Smooth muscle cell (in vitro differentiated cells): ENCODE measurements around the gene FUT7. TPM values are rescaled to one million over a fixed set of nuclear protein-coding genes. Genes with fewer than 3 reads are reported as not detected.

Source experiments
- DNase-seq: peaks from one replicate; lab custom pipeline; 2025; ENCODE audit not compliant: unreplicated experiment; lab: John Stamatoyannopoulos, UW
- H2AFZ ChIP-seq: fragments of 200-600 bp; sonication (generic); 2 replicates; pipeline ENCODE4 v1.6.0; 2016; ENCODE audit warnings: antibody characterized with exemption, low read depth, mild to moderate bottlenecking
- H3F3A ChIP-seq: fragments of 200-600 bp; sonication (generic); 2 replicates; pipeline ENCODE4 v1.6.0; 2017; ENCODE audit warnings: antibody characterized with exemption, low read depth
- H3K27ac ChIP-seq: fragments of 200-600 bp; sonication (generic); 2 replicates; pipeline ENCODE4 v1.5.1; 2016; ENCODE audit warnings: low read depth, mild to moderate bottlenecking
- H3K27me3 ChIP-seq: fragments of 200-600 bp; sonication (generic); 2 replicates; pipeline ENCODE4 v1.6.1; 2016; ENCODE audit warnings: low read depth, mild to moderate bottlenecking
- H3K36me3 ChIP-seq: fragments of 200-600 bp; sonication (generic); 2 replicates; pipeline ENCODE4 v1.5.1; 2016; ENCODE audit warnings: low read depth
- H3K4me1 ChIP-seq: fragments of 200-600 bp; sonication (generic); 2 replicates; pipeline ENCODE4 v1.5.1; 2016; ENCODE audit warnings: low read depth
- H3K4me2 ChIP-seq: fragments of 200-600 bp; sonication (generic); 2 replicates; pipeline ENCODE4 v1.6.0; 2016; ENCODE audit warnings: mild to moderate bottlenecking
- H3K4me3 ChIP-seq: fragments of 200-600 bp; sonication (generic); 2 replicates; pipeline ENCODE4 v1.5.1; 2016; ENCODE audit warnings: mild to moderate bottlenecking
- H3K79me2 ChIP-seq: fragments of 200-600 bp; sonication (generic); 2 replicates; pipeline ENCODE4 v1.6.0; 2016; ENCODE audit warnings: low read depth, mild to moderate bottlenecking
- H3K9ac ChIP-seq: fragments of 200-600 bp; sonication (generic); 2 replicates; pipeline ENCODE4 v1.6.0; 2016; ENCODE audit warnings: low read depth
- H3K9me3 ChIP-seq: fragments of 200-600 bp; sonication (generic); replicated peaks from 2 replicates; pipeline ENCODE4 v1.5.1; 2016; ENCODE audit warnings: low read depth
- H4K20me1 ChIP-seq: fragments of 200-600 bp; sonication (generic); 2 replicates; pipeline ENCODE4 v1.6.0; 2016; ENCODE audit warnings: low read depth
- CTCF ChIP-seq: fragments of 200-600 bp; sonication (generic); IDR thresholded peaks from 2 replicates; pipeline ENCODE4 v1.5.1; 2017; ENCODE audit warnings: borderline replicate concordance, mild to moderate bottlenecking, antibody characterized with exemption; ENCODE audit not compliant: insufficient read depth, poor library complexity, severe bottlenecking
- WGBS: methylation state at CpG from one replicate; pipeline ENCODE4 v1.1.7; 2016; ENCODE audit warnings: low lambda C conversion rate; 5-methylcytosine and 5-hydroxymethylcytosine counted together
- polyA plus RNA-seq: library from polyadenylated mRNA; unstranded; fragments of >200 nt; fragmentation: Nextera tagmentation; extraction: Ambion mirVana; gene quantifications from 2 replicates; pipeline ENCODE4 v1.2.1, GENCODE V29; 2016
- total RNA-seq: library from RNA; depleted of rRNA; stranded (reverse); fragments of >200 nt; gene quantifications from 2 replicates; pipeline ENCODE4 v1.2.3, GENCODE V29; 2014

FUT7 gene
- total and polyA plus RNA-seq, 2 experiments from 2014 or later, result not detected

GRCh38 chr9:137065336-137065967, 33.6 kb upstream of the FUT7 start:
- Histone ChIP-seq H3F3A (no peaks in the 10 kb centered on the region), H3K9ac (no peak overlapping the region), H3K4me3 (no peak overlapping the region), H4K20me1 (no peaks in the 10 kb centered on the region), H3K4me1 (no peaks in the 10 kb centered on the region), H3K79me2 (no peaks in the 10 kb centered on the region), H2AFZ (no peak overlapping the region), H3K9me3 (no peaks in the 10 kb centered on the region), H3K4me2 (no peak overlapping the region), H3K27ac (no peak overlapping the region), H3K36me3 (no peaks in the 10 kb centered on the region), H3K27me3 (peaks cover 6% of the 10 kb centered on the region)
- no peak for TF ChIP-seq CTCF
- no peak for DNase-seq
- 95% methylated on average over 21 of the region's 23 CpGs for WGBS

- Histone ChIP-seq H3K27ac (no peak overlapping the region), H3K27me3 (peaks cover 6% of the 10 kb centered on the region), H3K9ac (no peak overlapping the region), H3K36me3 (no peaks in the 10 kb centered on the region), H3K4me2 (no peak overlapping the region), H3K4me1 (no peaks in the 10 kb centered on the region), H3K9me3 (no peaks in the 10 kb centered on the region), H4K20me1 (no peaks in the 10 kb centered on the region), H3F3A (no peaks in the 10 kb centered on the region), H3K4me3 (no peak overlapping the region), H3K79me2 (no peaks in the 10 kb centered on the region), H2AFZ (no peak overlapping the region)
- no peak for DNase-seq
- no peak for TF ChIP-seq CTCF
- WGBS, result 86% methylated on average over 6 of the region's 12 CpGs
Observed at GRCh38 chr9:137064880-137065164, 32.9 kb upstream of the FUT7 start.

- H3K9me3 ChIP-seq, result no peaks in the 10 kb centered on the region
- no peaks in the 10 kb centered on the region for H3K4me1 ChIP-seq
- no peaks in the 10 kb centered on the region for H4K20me1 ChIP-seq
- no peak overlapping the region for H3K27ac ChIP-seq
- H3K79me2 ChIP-seq, result no peaks in the 10 kb centered on the region
- TF ChIP-seq CTCF, result peak; percentile 99
- WGBS, result 51% methylated on average over 45 of the region's 55 CpGs
- no peak overlapping the region for H3K9ac ChIP-seq
- DNase-seq, result peak; percentile 23
- H3K4me3 ChIP-seq, result no peak overlapping the region
- H3K4me2 ChIP-seq, result no peak overlapping the region
- no peaks in the 10 kb centered on the region for H3K36me3 ChIP-seq
- H2AFZ ChIP-seq, result no peak overlapping the region
- no peaks in the 10 kb centered on the region for H3F3A ChIP-seq
- peaks cover 2% of the 10 kb centered on the region for H3K27me3 ChIP-seq
Observed at GRCh38 chr9:137064027-137064879, 32.4 kb upstream of the FUT7 start.
